Lung microvascular endothelial cell (primary cell): ENCODE results near the gene RAB3C. TPM values are rescaled to one million over a fixed set of nuclear protein-coding genes. Genes with fewer than 3 reads are reported as not detected.

Source experiments
- DNase-seq, 2 donors: peaks; one replicate each; pipeline versions ENCODE4 v3.0.0 to v3.0.0-alpha.2; 2010; ENCODE audit warnings: low read depth in 2 of 2
- total RNA-seq: library from RNA; depleted of rRNA; stranded (reverse); fragments of >200 nt; gene quantifications from 2 replicates; pipeline ENCODE4 v1.2.1, GENCODE V29; 2014

Gene RAB3C
- total RNA-seq, 1 donor from 2014 or later: under 0.01 TPM

GRCh38 chr5:58875599-58875998 is 292.7 kb downstream of the RAB3C start:
- DNase-seq: no peak

GRCh38 chr5:58885260-58885659 is 302.4 kb downstream of the RAB3C start:
- DNase-seq: no peak

- peak; percentile 44 to 62 for DNase-seq
Measured at GRCh38 chr5:58886315-58887207, 303.7 kb downstream of the RAB3C start.

GRCh38 chr5:58887311-58887710 is 304.4 kb downstream of the RAB3C start:
- DNase-seq: no peak

GRCh38 chr5:58887721-58888409 is 305.0 kb downstream of the RAB3C start:
- peak; percentile 26 to 32 for DNase-seq

- DNase-seq: no peak
Measured at GRCh38 chr5:58890265-58890664, 307.4 kb downstream of the RAB3C start.

- DNase-seq: no peak
Measured at GRCh38 chr5:58890701-58891085, 307.8 kb downstream of the RAB3C start.

- peak; percentile 65 to 75 for DNase-seq
Measured at GRCh38 chr5:58891086-58891970, 308.5 kb downstream of the RAB3C start.

- no peak for DNase-seq
Measured at GRCh38 chr5:58891971-58892343, 309.1 kb downstream of the RAB3C start.

- no peak for DNase-seq
Measured at GRCh38 chr5:58893551-58893950, 310.7 kb downstream of the RAB3C start.

GRCh38 chr5:58898006-58898405 is 315.1 kb downstream of the RAB3C start:
- no peak for DNase-seq

- DNase-seq: no peak
Measured at GRCh38 chr5:58898538-58898937, 315.7 kb downstream of the RAB3C start.

GRCh38 chr5:58901271-58901670 is 318.4 kb downstream of the RAB3C start:
- no peak for DNase-seq

GRCh38 chr5:58902305-58902704 is 319.4 kb downstream of the RAB3C start:
- no peak for DNase-seq

- peak; percentile 7 to 31 for DNase-seq
Measured at GRCh38 chr5:58902765-58903164, 319.9 kb downstream of the RAB3C start.

- DNase-seq: no peak
Measured at GRCh38 chr5:58904737-58905136, 321.9 kb downstream of the RAB3C start.

- no peak for DNase-seq
Measured at GRCh38 chr5:58905944-58906343, 323.1 kb downstream of the RAB3C start.

Other genes with a start within 250 kb of the RAB3C start
- 546 and 594 TPM in 2 replicates for gene PLK2, start 123.0 kb upstream of the RAB3C start, total RNA-seq
- gene GAPT, start 91.6 kb upstream of the RAB3C start, total RNA-seq: not detected in 2 replicates